HepG2 (cell line): ENCODE measurements around the gene CNNM1. TPM values are rescaled to one million over a fixed set of nuclear protein-coding genes. Genes with fewer than 3 reads are reported as not detected.

Experiments used
- ATAC-seq: fragments of 200-7000 bp; cut with Tn5 transposase; 3 replicates; pipeline ENCODE4 v1.9.1; 2020; ENCODE audit warnings: mild to moderate bottlenecking, moderate library complexity
- BruUV-seq: library from RNA; stranded (reverse); fragments of 400-500 nt; replicated peaks from 2 replicates; lab custom pipeline; 2021; lab: Mats Ljungman, UMichigan
- CTCF ChIA-PET: fragments of 300-600 bp; formaldehyde crosslinking; extraction: SDS; loops from one replicate; lab custom pipeline; 2021; ENCODE audit warnings: low total read pairs, inconsistent platforms, low intra/inter-chr PET ratio; lab: Yijun Ruan, JAX
- POLR2A ChIA-PET: fragments of 350-600 bp; sonication (Branson Sonifier 250); formaldehyde crosslinking; loops from one replicate; lab custom pipeline; 2020; ENCODE audit warnings: antibody characterized with exemption, inconsistent platforms; lab: Yijun Ruan, JAX
- DNase-seq: peaks from one replicate; pipeline ENCODE4 v3.0.0-alpha.2; 2015; ENCODE audit warnings: low spot score
- FAIRE-seq: peaks from 3 replicates; lab custom pipeline; 2011; peaks lifted over from hg19 to GRCh38; lab: Jason Lieb, UNC
- H2AFZ ChIP-seq: one replicate; pipeline ENCODE4 v1.6.1; 2011; ENCODE audit warnings: low read length, inconsistent platforms
- H3K27ac ChIP-seq: fragments of 300-600 bp; 3 replicates; pipeline ENCODE4 v1.8.0; 2011; ENCODE audit warnings: mixed run types, mild to moderate bottlenecking, mixed read lengths, low read length, inconsistent platforms; ENCODE audit not compliant: insufficient read depth; ENCODE audit errors: extremely low read length
- H3K27me3 ChIP-seq, 2 experiments: fragments of 200-600 bp in 1 of 2; 2 replicates in 1 of 2; 3 replicates in 1 of 2; pipeline versions ENCODE4 v1.6.0 to v1.8.0; 2011; ENCODE audit warnings: low read length in 2 of 2, mild to moderate bottlenecking in 2 of 2, moderate library complexity in 2 of 2, inconsistent platforms in 1 of 2; ENCODE audit not compliant: insufficient read depth in 2 of 2, control insufficient read depth in 1 of 2
- H3K36me3 ChIP-seq, 2 experiments: fragments of 200-600 bp in 1 of 2; replicated peaks in 1 of 2; 2 replicates in 1 of 2; 3 replicates in 1 of 2; pipeline versions ENCODE4 v1.5.1 to v1.8.0; 2011; ENCODE audit warnings: low read length in 2 of 2, inconsistent platforms in 1 of 2; ENCODE audit not compliant: insufficient read depth in 2 of 2, control insufficient read depth in 1 of 2
- H3K4me1 ChIP-seq: 2 replicates; pipeline ENCODE4 v1.5.1; 2012; ENCODE audit warnings: low read length, inconsistent platforms; ENCODE audit not compliant: insufficient read depth
- H3K4me2 ChIP-seq: 2 replicates; pipeline ENCODE4 v1.6.0; 2011; ENCODE audit warnings: low read depth, low read length, inconsistent platforms
- H3K4me3 ChIP-seq, 3 experiments: fragments of 200-600 bp in 1 of 3; sonication (generic), shearing (Covaris generic) in 1 of 3; replicated peaks in 1 of 3; 2 replicates each; pipeline ENCODE4 v1.5.1; 2011 to 2016; ENCODE audit warnings: low read length in 3 of 3, inconsistent platforms in 2 of 3, low read depth in 2 of 3, mild to moderate bottlenecking in 2 of 3, control low read depth in 1 of 3, mixed read lengths in 1 of 3; ENCODE audit not compliant: insufficient read depth in 1 of 3
- H3K79me2 ChIP-seq: one replicate; pipeline ENCODE4 v1.6.1; 2011; ENCODE audit warnings: low read length, inconsistent platforms; ENCODE audit not compliant: insufficient read depth
- H3K9ac ChIP-seq: 2 replicates; pipeline ENCODE4 v1.6.0; 2011; ENCODE audit warnings: mild to moderate bottlenecking, low read depth, low read length, inconsistent platforms; ENCODE audit not compliant: insufficient read depth
- H3K9me3 ChIP-seq: 2 replicates; pipeline ENCODE4 v1.5.1; 2012; ENCODE audit warnings: mild to moderate bottlenecking, low read length
- H4K20me1 ChIP-seq: 2 replicates; pipeline ENCODE4 v1.6.0; 2011; ENCODE audit warnings: inconsistent platforms, mild to moderate bottlenecking, low read length, moderate library complexity; ENCODE audit not compliant: insufficient read depth
- ADNP ChIP-seq: sonication (generic); formaldehyde crosslinking; IDR thresholded peaks from 2 replicates; pipeline ENCODE4 v1.4.0; 2020; ENCODE audit warnings: missing genetic modification reagents
- CEBPG ChIP-seq: IDR thresholded peaks from 2 replicates; pipeline ENCODE4 v1.6.1; 2016
- EZH2 ChIP-seq: conservative IDR thresholded peaks from 2 replicates; pipeline ENCODE4 v1.6.1; 2012; ENCODE audit warnings: mild to moderate bottlenecking, low read depth, low read length, moderate library complexity
- HHEX ChIP-seq: IDR thresholded peaks from 2 replicates; pipeline ENCODE4 v1.6.1; 2016; ENCODE audit warnings: control low read depth
- NFE2L2 ChIP-seq: fragments of 150-350 bp; IDR thresholded peaks from 2 replicates; pipeline ENCODE4 v1.6.1; 2014; ENCODE audit warnings: low read length
- NR2F6 ChIP-seq, 2 experiments: IDR thresholded peaks; 2 replicates each; pipeline ENCODE4 v1.6.1; 2016; ENCODE audit warnings: antibody characterized with exemption in 1 of 2, mild to moderate bottlenecking in 1 of 2
- TFAP4 ChIP-seq: sonication (generic); IDR thresholded peaks from 2 replicates; pipeline ENCODE4 v1.6.1; 2016; ENCODE audit warnings: low read depth, borderline replicate concordance
- ZMAT3 ChIP-seq: sonication (generic); formaldehyde crosslinking; conservative IDR thresholded peaks from 2 replicates; pipeline ENCODE4 v1.7.0; 2021; ENCODE audit warnings: missing genetic modification reagents
- ZNF232 ChIP-seq: sonication (generic); formaldehyde crosslinking; IDR thresholded peaks from 2 replicates; pipeline ENCODE4 v1.4.0; 2020; ENCODE audit warnings: missing genetic modification reagents, borderline replicate concordance
- ZNF276 ChIP-seq: sonication (generic); formaldehyde crosslinking; IDR thresholded peaks from 2 replicates; pipeline ENCODE4 v1.4.0; 2020; ENCODE audit warnings: mild to moderate bottlenecking, low read depth, missing genetic modification reagents
- ZNF280B ChIP-seq: sonication (generic); formaldehyde crosslinking; IDR thresholded peaks from 2 replicates; pipeline ENCODE4 v1.5.0; 2020; ENCODE audit warnings: missing genetic modification reagents, mild to moderate bottlenecking, borderline replicate concordance
- ZNF3 ChIP-seq: IDR thresholded peaks from 2 replicates; pipeline ENCODE4 v1.7.0; 2017; ENCODE audit warnings: inconsistent platforms
- ZNF33A ChIP-seq: sonication (generic); formaldehyde crosslinking; IDR thresholded peaks from 2 replicates; pipeline ENCODE4 v1.5.1; 2020; ENCODE audit warnings: missing genetic modification reagents, mild to moderate bottlenecking, moderate library complexity, borderline replicate concordance
- ZNF607 ChIP-seq: sonication (generic); formaldehyde crosslinking; IDR thresholded peaks from 2 replicates; pipeline ENCODE4 v1.5.1; 2020; ENCODE audit warnings: missing genetic modification reagents, mild to moderate bottlenecking, borderline replicate concordance
- ZNF660 ChIP-seq: sonication (generic); formaldehyde crosslinking; IDR thresholded peaks from 2 replicates; pipeline ENCODE4 v1.5.1; 2020; ENCODE audit warnings: mild to moderate bottlenecking, low read depth, missing genetic modification reagents, borderline replicate concordance
- ZNF75D ChIP-seq: sonication (generic); formaldehyde crosslinking; IDR thresholded peaks from 2 replicates; pipeline ENCODE4 v1.8.1; 2023; ENCODE audit warnings: missing genetic modification reagents, mild to moderate bottlenecking, borderline replicate concordance
- ZNF780A ChIP-seq: sonication (generic); formaldehyde crosslinking; IDR thresholded peaks from 2 replicates; pipeline ENCODE4 v1.8.0; 2022; ENCODE audit warnings: mild to moderate bottlenecking, missing genetic modification reagents, moderate library complexity
- ZNF878 ChIP-seq: sonication (generic); formaldehyde crosslinking; IDR thresholded peaks from 2 replicates; pipeline ENCODE4 v1.8.1; 2023; ENCODE audit warnings: mild to moderate bottlenecking, missing genetic modification reagents, moderate library complexity
- WGBS: methylation state at CpG from one replicate; pipeline ENCODE4 v1.1.6; 2017; ENCODE audit warnings: low lambda C conversion rate; 5-methylcytosine and 5-hydroxymethylcytosine counted together
- in situ Hi-C: cut with HindIII; loops from 2 replicates; pipeline ENCODE4 v1.10.0; 2017; ENCODE audit warnings: low pct_unique_long_range_greater_than_20kb; ENCODE audit not compliant: extremely low pct_ligation_motif_present
- intact Hi-C: fragments of 100-400 bp; cut with micrococcal nuclease; formaldehyde crosslinking; loops from one replicate; pipeline ENCODE4 v1.10.0; 2022; ENCODE audit not compliant: unreplicated experiment
- polyA plus RNA-seq, 8 experiments: library from polyadenylated mRNA; depleted of rRNA in 3 of 8; stranded (reverse) in 7 of 8; unstranded in 1 of 8; fragments of >200 nt; fragmentation: Illumina TruSeq in 4 of 8; extraction: Trizol in 4 of 8; gene quantifications; 2 replicates each; pipeline versions ENCODE4 v1.2.1 to v1.2.3, GENCODE V29; 2011 to 2016; ENCODE audit warnings: low read depth in 4 of 8, missing spikeins in 1 of 8, mixed read lengths in 1 of 8; ENCODE audit not compliant: insufficient read depth in 1 of 8
- total RNA-seq, 5 experiments: library from RNA; depleted of rRNA; stranded (reverse); fragments of >200 nt; fragmentation: Illumina TruSeq; extraction: Trizol; gene quantifications; 2 replicates each; pipeline ENCODE4 v1.2.3, GENCODE V29; 2016; ENCODE audit warnings: low read depth in 1 of 5

Gene CNNM1
- total and polyA plus RNA-seq, 2 of the 13 experiments (the other 11 are each of a cell fraction or from before 2014, with no cell fraction given): 4.3 to 9.6 TPM

GRCh38 chr10:99285881-99286280 is 43.3 kb upstream of the CNNM1 start:
- no TSS peak for BruUV-seq
- WGBS: 2% methylated on average over 3 of the region's 3 CpGs
- no peaks in the 10 kb centered on the region for H3K4me1 ChIP-seq
- H4K20me1 ChIP-seq: no peaks in the 10 kb centered on the region
- DNase-seq (no peak), FAIRE-seq (no peak), ATAC-seq (no peak)
- no peak overlapping the region for H3K4me3 ChIP-seq
- no peak overlapping the region for H3K27ac ChIP-seq
- no peak for TF ChIP-seq TFAP4
- no peak for TF ChIP-seq ZNF276 (CRISPR knock-in tag)
- no peak for TF ChIP-seq ZNF33A (CRISPR knock-in tag)
- TF ChIP-seq ZNF878 (CRISPR knock-in tag): no peak
- no peak for TF ChIP-seq NFE2L2
- TF ChIP-seq ZNF3 (CRISPR knock-in tag): no peak
- no peak for TF ChIP-seq ZNF280B (CRISPR knock-in tag)
- TF ChIP-seq EZH2: no peak
- no peak for TF ChIP-seq HHEX (CRISPR knock-in tag)
- no peak for TF ChIP-seq ZNF780A (CRISPR knock-in tag)
- no peak for TF ChIP-seq ZNF607 (CRISPR knock-in tag)
- no peak for TF ChIP-seq CEBPG
- no peak for TF ChIP-seq NR2F6 (IDR thresholded peaks at IDR 0.05)
- no peak for TF ChIP-seq NR2F6 (CRISPR knock-in tag; IDR thresholded peaks at IDR 0.05)
- TF ChIP-seq ZNF660 (CRISPR knock-in tag): no peak
- no peak for TF ChIP-seq ZNF75D (CRISPR knock-in tag)
- TF ChIP-seq ZMAT3: no peak
- no peak for TF ChIP-seq ZNF232 (CRISPR knock-in tag)
- TF ChIP-seq ADNP (CRISPR knock-in tag): no peak
- POLR2A ChIA-PET: no interaction called here
- CTCF ChIA-PET: no interaction called here
- H3K36me3 ChIP-seq: no peaks in the 10 kb centered on the region
- H3K9me3 ChIP-seq: peaks cover 11% of the 10 kb centered on the region; the same call in 1 of the 2 replicates
- no peaks in the 10 kb centered on the region; a peak in 1 of 5 replicates for H3K27me3 ChIP-seq
- H3K4me2 ChIP-seq: no peak overlapping the region
- in situ Hi-C loops: no loop called here
- intact Hi-C loops: no loop called here
- H3K9ac ChIP-seq: no peak overlapping the region
- H3K79me2 ChIP-seq: no peaks in the 10 kb centered on the region
- H2AFZ ChIP-seq: no peak overlapping the region
